Measurements from ENCODE around the gene MORN4.
A peak's percentile ranks its signal among the peaks of the same experiment; 100 is the strongest.
"Not testable (repeated sequence)": the region's sequence is repeated elsewhere in the genome, so short reads cannot be mapped to it uniquely, and the experiment has no call there.

The MORN4 gene

DNA sequence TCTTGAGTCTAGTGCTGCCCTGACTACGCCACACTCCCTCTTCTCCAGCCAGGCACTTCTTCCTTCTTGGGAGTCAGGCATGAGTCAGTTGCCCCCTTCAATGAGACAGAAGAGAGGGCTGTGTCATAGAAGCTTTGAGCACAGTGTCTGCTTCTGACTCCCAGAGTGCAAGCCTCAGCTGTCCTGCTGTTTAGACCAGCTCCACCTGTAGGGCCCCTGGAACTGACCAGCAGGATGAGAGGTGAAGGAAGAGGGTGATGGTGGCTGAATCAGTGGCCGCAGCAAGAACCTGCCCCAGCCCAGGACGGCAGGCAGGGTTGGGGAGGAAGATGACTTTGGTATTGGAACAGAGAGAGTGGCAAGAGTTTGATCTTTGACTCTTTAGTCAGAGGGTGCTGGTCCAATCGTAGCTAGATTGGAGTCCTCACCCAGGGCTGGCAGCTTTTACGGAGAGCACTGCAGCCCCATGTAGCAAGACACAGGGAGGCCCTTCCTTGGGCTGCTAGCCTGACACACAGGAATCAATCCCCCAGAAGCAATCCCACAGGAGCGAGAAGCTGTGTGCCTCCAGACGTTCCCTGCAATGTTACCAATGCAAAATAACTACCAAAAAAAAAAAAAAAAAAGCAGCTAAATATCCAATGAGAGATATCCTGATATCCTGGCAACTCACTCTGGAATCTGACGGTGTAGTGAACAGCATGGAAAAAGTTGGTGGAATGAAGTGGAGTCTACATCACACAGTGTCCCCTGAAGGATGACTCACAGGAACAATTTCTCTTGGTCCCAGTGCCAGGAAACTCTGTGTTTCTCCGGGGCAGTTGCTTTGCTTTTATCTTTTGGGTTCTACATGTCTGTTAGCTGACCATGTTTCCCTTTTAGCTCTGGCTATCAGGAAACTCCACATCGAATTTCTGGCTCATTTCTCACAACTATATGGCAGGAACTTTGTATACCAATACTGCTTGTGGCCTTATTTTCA is 36.9 kb downstream of the MORN4 start:
- peak; percentile 83 for DNase-seq

DNA sequence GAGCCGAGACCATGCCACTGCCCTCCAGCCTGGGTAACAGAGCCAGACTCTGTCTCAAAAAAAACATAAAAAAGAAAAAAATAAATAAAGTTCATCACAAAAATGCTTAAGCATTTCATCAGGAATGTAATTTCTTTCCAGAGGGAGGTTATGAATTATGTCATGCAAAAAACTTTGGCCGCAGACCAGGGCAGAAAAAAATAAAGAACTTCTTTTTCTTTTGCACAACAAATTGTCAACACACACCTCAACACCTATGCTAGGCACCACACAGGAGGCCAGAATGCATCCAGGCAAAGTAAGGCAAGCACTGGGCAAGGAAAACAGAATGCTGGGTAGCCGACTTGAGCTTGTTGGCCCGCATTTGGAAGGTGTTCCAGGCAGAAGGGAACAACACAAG is 39.9 kb downstream of the MORN4 start:
- no peak for DNase-seq

DNA sequence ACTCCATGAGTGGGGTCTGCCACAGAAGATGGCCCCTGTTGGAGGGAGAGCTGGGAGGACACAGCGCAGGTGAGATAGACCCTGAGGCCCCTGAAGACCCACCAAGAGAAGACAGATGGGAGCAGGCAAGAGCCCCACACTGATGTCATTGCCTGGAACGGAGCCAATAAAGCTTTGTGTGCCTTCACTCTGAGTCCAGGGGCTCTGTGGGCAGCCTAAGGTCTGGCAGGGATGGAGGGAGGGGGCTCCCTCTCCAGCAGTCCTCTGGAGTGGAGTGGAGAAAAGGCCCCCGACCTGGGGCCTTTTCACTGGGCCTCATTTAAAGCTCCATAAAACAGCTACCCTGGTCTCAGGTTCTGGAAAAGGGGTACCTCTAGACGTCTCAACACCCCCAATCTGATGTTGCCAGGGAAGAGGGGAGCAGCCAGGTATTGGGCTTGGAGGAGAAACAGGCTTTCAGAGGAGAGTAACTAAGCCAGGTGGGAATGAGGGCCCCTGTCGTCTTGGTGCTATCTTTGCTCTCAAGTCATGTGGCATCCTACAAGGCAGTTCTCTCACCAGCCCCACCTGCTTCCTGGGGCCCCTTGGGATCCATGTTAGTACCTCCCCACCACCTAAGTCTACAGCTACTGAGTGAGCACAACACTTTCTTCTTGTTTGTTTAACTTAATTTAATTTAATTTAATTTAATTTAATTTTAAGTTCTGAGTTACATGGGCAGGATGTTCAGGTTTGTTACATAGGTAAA is 42.4 kb downstream of the MORN4 start:
- no peak for DNase-seq

DNA sequence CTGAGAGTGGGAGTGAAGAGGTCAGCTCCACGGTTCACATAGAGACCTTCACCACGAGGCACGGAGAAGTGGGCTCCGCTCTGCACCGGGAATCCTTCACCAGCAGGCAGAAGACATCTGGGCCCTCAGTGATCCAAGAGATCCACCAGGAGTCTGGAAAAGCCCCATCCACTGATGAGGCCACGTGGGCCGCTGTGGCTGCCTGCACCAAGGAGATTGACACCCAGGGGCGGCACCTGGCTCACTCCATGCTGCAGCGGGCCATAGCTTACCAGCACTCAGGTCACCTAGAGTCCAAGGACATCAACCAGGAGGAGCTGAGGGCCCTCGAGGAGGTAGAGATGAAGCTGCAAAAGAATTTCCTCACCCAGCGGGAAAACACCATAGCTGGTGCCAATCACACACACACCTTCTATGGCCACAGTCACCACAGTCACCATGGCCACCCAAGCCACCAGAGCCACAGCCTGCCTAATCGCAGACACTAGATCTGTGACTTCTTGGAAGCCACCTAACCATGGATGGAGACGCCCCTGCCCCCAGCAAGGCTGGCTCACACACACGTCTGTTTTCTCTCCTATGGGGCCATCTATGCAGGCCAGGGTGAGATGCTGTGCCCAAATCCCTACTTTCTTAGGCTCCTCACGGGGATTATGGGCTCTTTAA is 43.1 kb downstream of the MORN4 start:
- no peak for DNase-seq

DNA sequence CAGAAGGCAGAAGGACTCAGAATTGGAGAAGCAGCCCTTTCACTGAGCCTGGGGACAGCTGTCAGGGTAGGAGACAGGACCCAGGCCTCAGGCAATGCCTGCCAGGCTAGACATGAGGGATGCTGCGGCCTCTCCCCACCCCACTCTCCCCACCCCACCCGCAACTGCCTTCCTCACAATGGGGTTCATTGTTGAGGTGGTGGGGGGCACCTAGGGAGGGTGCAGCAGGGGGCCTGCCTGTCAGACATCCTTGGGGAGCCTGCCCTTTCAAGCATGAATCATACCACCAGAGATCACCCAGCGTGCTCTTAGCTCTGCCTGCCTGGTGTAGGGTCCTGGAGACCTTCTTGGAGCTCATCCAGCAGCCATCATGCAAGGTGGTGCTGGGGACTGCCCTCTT is 43.8 kb downstream of the MORN4 start, which contains the start of gene C10orf62:
Gene C10orf62 (plus strand): TSS at position 243 of the 400 bp plus-strand sequence. CDS start 177 bp downstream, outside the sequence.
- DNase-seq, result no peak

DNA sequence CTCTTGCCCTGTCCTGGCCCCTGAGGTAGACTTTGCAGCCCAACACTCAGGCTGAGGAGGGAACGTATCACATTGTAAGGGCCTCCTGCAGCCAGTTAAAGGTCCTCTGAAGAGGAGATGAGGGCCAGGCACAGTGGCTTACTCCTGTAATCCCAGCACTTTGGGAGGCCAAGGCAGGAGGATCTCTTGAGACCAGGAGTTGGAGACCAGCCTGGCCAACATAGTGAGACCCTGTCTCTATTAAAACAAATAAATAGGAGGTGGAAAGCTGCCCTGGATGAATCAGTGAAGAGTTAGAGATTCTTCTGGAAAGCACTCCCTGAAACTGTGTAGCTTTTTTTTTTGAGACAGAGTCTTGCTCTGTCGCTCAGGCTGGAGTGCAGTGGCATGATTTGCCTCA is 46.1 kb downstream of the MORN4 start:
- DNase-seq, result no peak

DNA sequence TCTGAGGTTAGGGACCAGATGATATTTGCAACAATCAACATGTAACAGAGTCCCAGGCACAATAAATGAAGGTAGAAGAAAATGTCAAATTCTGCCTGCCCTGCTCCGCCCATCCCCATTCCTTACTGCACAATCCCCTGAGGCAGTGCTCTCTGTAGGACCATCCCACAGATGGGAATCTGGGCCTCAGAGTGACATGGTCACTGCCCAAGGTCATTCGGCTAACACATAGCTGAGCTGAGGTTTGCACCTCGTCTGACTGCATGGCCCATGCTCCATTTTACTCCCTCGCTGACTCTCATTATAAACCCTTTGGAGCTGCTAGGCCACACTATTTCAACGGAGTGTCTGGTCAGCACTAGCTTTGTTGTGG is 47.9 kb downstream of the MORN4 start:
- no peak for DNase-seq

DNA sequence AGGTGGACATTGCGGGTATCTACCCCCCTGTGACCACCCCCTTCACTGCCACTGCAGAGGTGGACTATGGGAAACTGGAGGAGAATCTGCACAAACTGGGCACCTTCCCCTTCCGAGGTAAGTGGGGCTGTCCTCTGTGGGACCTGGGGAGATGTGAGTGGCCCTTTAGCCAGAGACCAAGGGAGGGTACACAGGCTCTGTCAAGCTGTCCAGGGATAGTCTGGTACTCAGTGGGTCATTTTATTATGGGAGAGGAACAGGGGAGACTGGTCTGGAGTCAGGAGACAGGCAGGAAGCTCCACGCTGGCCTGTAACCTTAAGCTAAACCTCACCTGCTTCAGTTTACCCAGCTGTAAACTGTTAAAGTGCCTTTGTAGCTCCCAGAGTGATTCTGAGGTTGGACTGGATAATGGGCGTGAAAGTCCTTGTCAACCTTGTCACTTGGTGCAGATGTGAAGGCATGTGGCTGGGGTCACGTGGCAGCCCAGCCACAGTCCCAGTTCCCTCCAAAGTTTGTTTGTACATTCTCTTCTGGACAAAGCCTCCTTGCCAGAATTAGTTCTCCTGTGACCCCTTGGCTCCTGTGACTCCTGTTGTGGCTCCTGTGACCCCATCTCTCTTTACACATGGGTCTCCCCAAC is 48.4 kb downstream of the MORN4 start:
- no peak for DNase-seq

DNA sequence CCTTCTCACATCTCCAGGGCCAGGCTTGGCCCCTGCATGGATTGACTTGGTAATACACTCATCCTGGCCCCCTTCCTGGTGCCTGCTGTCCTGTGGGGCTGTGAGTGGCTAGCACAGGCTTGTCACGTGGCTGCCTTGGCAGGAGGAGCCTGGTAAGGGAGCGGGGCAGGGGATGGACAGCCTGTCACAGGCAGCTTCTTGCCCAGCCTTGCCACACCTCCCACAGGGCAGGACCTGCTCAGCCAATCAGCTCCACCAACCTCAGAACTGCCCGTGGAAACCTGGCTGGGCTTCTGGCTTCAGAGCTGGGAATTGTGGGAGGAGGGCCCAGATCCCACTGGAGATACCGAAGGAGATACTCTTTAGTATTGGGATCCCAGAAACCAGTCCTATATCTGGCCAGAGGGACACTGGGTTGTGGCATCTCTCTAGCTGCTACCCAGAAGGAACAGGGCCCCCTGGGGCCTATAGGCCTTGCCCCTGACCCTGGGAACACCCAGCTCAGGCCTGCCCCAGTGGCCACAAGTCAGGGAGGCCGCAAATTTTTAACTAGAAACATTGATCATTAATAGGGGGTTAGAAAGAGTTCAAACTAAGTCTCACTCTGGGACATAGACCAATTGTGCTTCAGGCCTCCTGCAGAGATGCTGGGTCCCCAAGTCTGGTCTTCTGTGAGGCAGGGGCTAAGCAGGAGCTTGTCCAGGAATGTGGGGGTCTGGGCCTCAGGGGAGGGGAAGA is 49.1 kb downstream of the MORN4 start, which contains the start of gene HOGA1:
Gene HOGA1 (plus strand): TSS at position 330 of the 738 bp plus-strand sequence. CDS start 315 bp downstream, at position 645.
- DNase-seq, result peak; percentile 95

DNA sequence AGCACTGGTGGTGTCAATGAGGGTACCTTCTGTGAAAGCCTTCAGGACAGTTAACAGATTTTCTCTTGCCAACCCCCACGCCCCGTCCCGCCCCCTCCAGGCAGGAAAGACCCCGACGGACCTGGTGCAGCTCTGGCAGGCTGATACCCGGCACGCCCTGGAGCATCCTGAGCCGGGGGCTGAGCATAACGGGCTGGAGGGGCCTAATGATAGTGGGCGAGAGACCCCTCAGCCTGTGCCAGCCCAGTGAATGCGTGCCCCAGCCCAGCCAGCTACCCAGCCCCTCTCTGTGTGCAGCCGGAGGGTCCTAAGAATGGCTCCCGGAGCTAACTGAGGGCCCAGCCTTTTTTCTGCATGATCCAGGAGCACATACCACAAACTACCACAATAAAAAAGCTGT is 49.8 kb downstream of the MORN4 start:
- DNase-seq, result no peak

DNA sequence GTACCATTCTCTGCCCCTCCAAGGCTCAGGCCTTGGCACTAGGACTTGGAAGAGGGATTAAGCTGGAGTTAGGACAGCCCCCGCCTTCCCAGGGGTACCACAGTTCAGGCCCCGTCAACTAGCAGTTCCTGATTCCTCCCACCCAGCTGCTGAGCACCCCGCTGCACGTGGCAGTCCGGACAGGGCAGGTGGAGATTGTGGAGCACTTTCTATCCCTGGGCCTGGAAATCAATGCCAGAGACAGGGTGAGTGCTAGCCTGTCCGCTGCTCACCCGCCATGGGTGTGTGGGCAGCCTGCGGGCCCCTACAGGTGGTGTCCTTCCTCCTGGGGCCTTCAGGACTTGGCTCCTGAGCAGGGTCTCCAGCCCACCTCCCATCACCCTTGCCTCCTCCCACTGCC is 51.1 kb downstream of the MORN4 start:
- no peak for DNase-seq

DNA sequence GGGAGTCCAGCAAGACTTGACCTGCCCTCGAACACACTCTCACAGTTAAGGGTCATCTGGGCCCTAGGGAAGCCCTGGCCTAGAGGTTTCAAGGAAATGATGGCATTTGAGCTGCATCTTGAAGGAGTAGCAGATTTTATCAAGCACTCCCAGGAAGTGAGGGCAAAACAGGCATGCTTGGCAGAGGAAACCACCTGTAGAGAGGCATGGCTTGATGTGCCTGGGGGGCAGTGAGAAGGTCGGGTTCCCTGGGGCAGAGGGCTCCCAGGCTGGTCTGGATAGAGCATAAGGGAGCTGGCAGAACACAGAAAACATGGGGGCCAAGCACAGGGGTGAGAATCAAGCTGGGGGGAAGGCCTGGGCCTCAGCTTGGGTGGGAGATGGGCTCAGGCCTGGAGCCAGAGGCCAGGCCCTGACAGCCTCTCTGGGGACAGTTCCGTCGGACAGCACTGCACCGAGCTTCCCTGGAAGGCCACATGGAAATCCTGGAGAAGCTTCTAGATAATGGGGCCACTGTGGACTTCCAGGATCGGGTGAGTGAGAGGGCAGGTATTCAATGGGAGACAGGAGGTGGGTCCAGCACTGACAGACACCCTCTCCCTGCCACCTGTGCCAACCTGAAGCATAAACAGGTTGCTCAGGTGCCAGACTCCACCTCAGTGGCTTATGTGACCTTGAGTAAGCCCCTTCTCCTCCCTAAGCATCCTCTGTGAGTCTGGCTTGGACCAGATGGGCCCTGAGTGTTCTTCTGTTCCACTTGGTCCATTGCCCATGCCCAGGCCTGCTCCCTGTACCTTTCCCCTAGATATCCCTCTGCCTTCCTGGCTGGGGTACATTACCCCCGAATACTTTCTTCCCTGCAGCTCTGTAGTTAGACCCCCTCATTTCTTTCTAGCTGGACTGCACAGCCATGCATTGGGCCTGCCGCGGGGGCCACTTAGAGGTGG is 52.6 kb downstream of the MORN4 start:
- no peak for DNase-seq

DNA sequence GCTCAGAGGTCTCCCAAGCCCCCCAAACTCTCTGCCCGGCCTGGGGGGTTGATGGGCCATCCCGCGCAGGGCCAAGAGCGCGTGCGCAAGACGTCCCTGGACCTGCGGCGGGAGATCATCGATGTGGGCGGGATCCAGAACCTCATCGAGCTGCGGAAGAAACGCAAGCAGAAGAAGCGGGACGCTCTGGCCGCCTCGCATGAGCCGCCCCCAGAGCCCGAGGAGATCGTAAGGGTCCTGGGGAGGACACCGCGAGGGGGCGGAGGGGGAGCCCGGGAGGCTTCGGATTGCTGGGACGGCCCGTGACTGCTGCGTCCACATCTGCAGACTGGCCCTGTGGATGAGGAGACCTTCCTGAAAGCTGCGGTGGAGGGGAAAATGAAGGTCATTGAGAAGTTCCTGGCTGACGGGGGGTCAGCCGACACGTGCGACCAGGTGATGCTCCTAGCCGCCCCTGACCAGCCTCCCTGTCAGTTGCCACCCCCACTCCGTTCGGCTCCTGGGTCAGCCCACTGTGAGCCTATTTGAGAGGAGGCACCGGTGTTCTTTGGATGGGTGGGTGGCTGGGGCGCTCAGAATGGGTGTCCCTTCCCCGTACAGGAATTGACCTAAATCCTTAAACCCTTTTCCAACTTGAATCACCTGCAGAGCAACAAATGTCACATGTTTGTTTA is 55.0 kb downstream of the MORN4 start:
- no peak for DNase-seq

DNA sequence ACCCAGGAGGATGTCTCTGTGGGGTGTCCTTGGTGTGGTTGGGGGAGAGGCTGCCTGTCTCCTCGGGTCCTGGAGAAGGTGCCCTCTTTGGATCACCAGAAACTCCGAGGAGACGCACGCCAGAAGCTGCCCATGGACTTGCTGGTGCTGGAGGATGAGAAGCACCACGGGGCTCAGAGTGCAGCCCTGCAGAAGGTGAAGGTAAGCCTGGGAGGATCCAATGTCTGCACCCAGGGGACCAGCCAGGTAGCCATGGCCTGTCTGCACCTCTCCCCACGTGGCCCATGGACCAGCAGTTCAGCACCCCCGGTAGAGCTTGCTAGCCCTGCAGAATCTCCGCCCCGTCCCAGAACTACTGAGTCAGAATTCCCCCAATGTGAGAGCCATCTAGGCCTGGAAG is 55.6 kb downstream of the MORN4 start:
- no peak for DNase-seq

DNA sequence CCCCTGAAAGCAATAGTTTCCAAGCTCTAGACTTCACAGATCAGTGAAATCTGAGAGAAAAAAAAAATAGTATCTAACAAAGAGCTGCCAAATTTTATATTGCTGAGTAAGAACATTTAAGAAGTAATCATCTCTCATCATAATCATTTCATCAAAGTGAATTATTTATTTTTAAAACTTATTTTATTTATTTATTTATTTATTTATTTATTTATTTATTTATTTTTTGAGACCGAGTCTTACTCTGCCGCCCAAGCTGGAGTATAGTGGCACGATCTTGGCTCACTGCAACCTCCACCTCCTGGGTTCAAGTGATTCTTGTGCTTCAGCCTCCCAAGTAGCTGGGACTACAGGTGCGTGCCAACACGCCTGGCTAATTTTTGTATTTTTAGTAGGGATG is 56.8 kb downstream of the MORN4 start:
- DNase-seq, result not testable (repeated sequence)

DNA sequence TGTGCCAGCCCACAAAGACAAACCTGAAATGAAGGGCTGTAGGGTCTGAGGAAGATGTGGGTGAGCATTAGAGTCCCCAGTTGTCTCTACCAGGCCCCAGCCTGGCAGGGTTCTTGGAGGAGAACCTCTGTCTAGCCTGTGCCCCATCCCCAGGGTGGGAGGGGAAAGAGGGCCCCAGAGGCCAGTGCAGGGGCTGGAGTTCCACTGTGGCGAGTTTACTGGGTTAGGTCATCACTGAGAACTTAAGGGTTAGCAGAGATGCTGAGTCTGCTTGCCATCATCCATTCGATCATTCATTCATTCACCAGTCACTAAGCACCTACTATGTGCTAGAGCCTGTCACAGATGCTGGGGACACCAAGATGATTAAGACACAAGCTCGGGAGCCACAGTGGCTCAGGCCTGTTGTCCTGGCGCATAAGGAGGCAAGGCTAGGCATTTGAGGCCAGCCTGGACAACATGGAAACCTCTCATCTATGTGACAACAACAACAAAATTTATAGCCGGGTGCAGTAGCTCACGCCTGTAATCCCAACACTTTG is 58.1 kb downstream of the MORN4 start:
- peak; percentile 63 for DNase-seq

DNA sequence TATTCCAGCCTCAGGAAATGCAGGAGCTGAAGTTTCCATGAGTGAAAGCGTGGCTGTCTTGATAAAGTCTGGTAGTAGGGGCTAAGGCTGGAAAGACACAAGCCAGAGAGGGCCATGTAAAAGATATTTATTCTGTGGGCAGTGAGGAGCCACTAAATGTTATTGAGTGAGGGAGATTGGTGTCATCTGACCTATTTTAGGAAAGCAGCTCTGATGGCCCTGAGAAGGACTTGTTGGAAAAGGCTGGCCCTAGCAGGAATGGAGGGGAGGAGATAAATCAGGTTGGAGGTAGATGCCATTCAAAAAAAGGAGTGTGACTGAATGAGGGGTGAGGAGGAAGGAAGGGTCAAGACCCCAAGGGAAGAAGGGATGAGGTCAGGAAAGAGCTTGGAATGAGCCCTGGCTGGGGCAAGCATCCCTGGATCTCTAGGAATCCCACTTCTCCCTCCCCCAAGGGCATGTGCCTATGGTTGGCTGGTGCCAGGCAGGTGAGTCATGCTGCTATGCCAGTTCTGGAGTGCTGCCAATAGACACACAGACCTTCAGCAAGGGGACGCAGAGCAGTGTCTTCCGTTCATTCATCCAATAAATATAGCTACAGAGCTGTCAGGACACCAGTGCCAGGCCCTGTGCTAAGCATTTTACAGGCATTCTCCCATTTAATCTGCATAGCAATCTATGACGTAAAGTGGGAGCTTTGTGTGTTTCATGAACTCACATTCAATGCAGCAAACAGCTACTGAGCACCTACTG is 58.8 kb downstream of the MORN4 start:
- peak; percentile 100 for DNase-seq

DNA sequence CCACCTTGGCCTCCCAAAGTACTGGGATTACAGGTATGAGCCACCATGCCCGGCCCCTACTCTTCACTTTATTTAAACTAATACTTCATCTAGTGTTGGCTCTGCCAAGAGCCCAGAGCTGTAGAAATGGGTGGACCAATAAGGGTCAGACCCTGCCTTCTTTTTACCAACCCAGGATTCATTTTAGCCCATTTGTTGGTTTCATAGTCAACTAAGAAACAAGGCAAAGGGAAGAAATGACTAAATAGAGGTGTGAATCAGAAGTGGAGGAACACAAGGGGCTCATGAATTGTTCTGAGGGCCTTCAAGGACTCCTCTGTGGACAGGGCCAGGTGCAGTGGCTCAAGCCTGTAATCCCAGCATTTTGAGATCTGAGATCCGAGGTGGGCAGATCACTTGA is 59.6 kb downstream of the MORN4 start:
- no peak for DNase-seq

DNA sequence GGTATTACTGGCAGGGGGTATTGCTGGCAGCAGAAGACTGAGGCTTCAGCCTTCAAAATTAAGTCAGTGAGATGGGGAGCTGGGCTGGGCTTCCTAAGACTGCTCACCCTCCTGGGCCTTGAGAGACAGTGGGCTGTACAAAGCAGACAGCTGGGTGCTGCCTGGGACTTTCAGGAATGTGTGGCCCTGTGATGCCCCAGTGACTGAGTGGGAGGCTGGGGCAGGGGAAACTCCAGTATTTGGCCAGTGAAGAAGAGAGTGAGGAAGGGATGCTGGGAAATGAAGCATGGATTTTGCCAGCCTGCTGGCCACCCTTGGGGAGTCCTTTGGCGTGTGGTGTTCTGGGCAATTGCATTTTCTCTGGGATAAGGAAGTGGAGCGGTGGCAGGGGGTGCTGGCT is 60.3 kb downstream of the MORN4 start:
- peak; percentile 86 for DNase-seq

Data from kidney glomerular epithelial cell (primary cell).